Measurements from ENCODE around the gene CIZ1.
A peak's percentile ranks its signal among the peaks of the same experiment; 100 is the strongest.

CIZ1 gene

GRCh38 chr9:128222880-128223670 is 31.7 kb upstream of the CIZ1 start:
- Histone ChIP-seq H3K4me3 (ENCODE audit: extremely low read depth, insufficient read depth, low read length, poor library complexity, severe bottlenecking) (no peak overlapping the region), H3K27ac (ENCODE audit: low read depth, low read length, severe bottlenecking) (no peak overlapping the region), H3K4me1 (ENCODE audit: control insufficient read depth, insufficient read depth, low read length, poor library complexity, severe bottlenecking) (no peaks in the 10 kb centered on the region), H3K9me3 (ENCODE audit: control insufficient read depth, low read length) (no peaks in the 10 kb centered on the region), H3K36me3 (ENCODE audit: control insufficient read depth, insufficient read depth, low read length) (peaks cover 33% of the 10 kb centered on the region)
- 87 to 92% methylated on average over 8 of the region's 13 CpGs for WGBS, 2 experiments (ENCODE audit: insufficient coverage in 2 of 2)

- 92 to 95% methylated on average over 6 of the region's 10 CpGs for WGBS, 2 experiments (ENCODE audit: insufficient coverage in 2 of 2)
These were observed 30.7 kb upstream of the CIZ1 start for GRCh38 chr9:128222026-128222425.

GRCh38 chr9:128219831-128220230 is 28.5 kb upstream of the CIZ1 start:
- Histone ChIP-seq H3K4me3 (ENCODE audit: extremely low read depth, insufficient read depth, low read length, poor library complexity, severe bottlenecking) (no peak overlapping the region), H3K27ac (ENCODE audit: low read depth, low read length, severe bottlenecking) (no peak overlapping the region), H3K4me1 (ENCODE audit: control insufficient read depth, insufficient read depth, low read length, poor library complexity, severe bottlenecking) (peaks cover 10% of the 10 kb centered on the region), H3K36me3 (ENCODE audit: control insufficient read depth, insufficient read depth, low read length) (peaks cover 33% of the 10 kb centered on the region), H3K9me3 (ENCODE audit: control insufficient read depth, low read length) (no peaks in the 10 kb centered on the region)
- WGBS, 2 experiments (ENCODE audit: insufficient coverage in 2 of 2): 99 to 100% methylated on average over 6 to 7 of the region's 9 CpGs

More at GRCh38 chr9:128222026-128222425, 30.7 kb upstream of the CIZ1 start:
- H3K27ac ChIP-seq (ENCODE audit: low read depth, low read length, severe bottlenecking): no peak overlapping the region
- H3K9me3 ChIP-seq (ENCODE audit: control insufficient read depth, low read length): no peaks in the 10 kb centered on the region
- H3K4me1 ChIP-seq (ENCODE audit: control insufficient read depth, insufficient read depth, low read length, poor library complexity, severe bottlenecking): no peaks in the 10 kb centered on the region
- H3K36me3 ChIP-seq (ENCODE audit: control insufficient read depth, insufficient read depth, low read length): peaks cover 33% of the 10 kb centered on the region
- no peak overlapping the region for H3K4me3 ChIP-seq (ENCODE audit: extremely low read depth, insufficient read depth, low read length, poor library complexity, severe bottlenecking)

GRCh38 chr9:128218518-128219389 is 27.4 kb upstream of the CIZ1 start:
- Histone ChIP-seq H3K27ac (ENCODE audit: low read depth, low read length, severe bottlenecking) (no peak overlapping the region), H3K36me3 (ENCODE audit: control insufficient read depth, insufficient read depth, low read length) (peaks cover 30% of the 10 kb centered on the region), H3K9me3 (ENCODE audit: control insufficient read depth, low read length) (no peaks in the 10 kb centered on the region), H3K4me1 (ENCODE audit: control insufficient read depth, insufficient read depth, low read length, poor library complexity, severe bottlenecking) (peaks cover 14% of the 10 kb centered on the region), H3K4me3 (ENCODE audit: extremely low read depth, insufficient read depth, low read length, poor library complexity, severe bottlenecking) (no peak overlapping the region)
- 60 to 63% methylated on average over 42 to 45 of the region's 47 CpGs for WGBS, 2 experiments (ENCODE audit: insufficient coverage in 2 of 2)

- Histone ChIP-seq H3K4me3 (ENCODE audit: extremely low read depth, insufficient read depth, low read length, poor library complexity, severe bottlenecking) (no peak overlapping the region), H3K36me3 (ENCODE audit: control insufficient read depth, insufficient read depth, low read length) (peaks cover 28% of the 10 kb centered on the region), H3K27ac (ENCODE audit: low read depth, low read length, severe bottlenecking) (no peak overlapping the region), H3K9me3 (ENCODE audit: control insufficient read depth, low read length) (no peaks in the 10 kb centered on the region), H3K4me1 (ENCODE audit: control insufficient read depth, insufficient read depth, low read length, poor library complexity, severe bottlenecking) (peaks cover 14% of the 10 kb centered on the region)
- 91 to 94% methylated on average over 7 to 8 of the region's 11 CpGs for WGBS, 2 experiments (ENCODE audit: insufficient coverage in 2 of 2)
These were observed 26.8 kb upstream of the CIZ1 start for GRCh38 chr9:128218172-128218517.

- Histone ChIP-seq H3K36me3 (ENCODE audit: control insufficient read depth, insufficient read depth, low read length) (peaks cover 17% of the 10 kb centered on the region), H3K9me3 (ENCODE audit: control insufficient read depth, low read length) (no peaks in the 10 kb centered on the region), H3K27ac (ENCODE audit: low read depth, low read length, severe bottlenecking) (no peak overlapping the region), H3K4me3 (ENCODE audit: extremely low read depth, insufficient read depth, low read length, poor library complexity, severe bottlenecking) (no peak overlapping the region), H3K4me1 (ENCODE audit: control insufficient read depth, insufficient read depth, low read length, poor library complexity, severe bottlenecking) (peaks cover 14% of the 10 kb centered on the region)
- WGBS, 2 experiments (ENCODE audit: insufficient coverage in 2 of 2): 94 to 97% methylated on average over 9 to 15 of the region's 16 CpGs
These were observed 25.6 kb upstream of the CIZ1 start for GRCh38 chr9:128216781-128217553.

GRCh38 chr9:128215491-128216409 is 24.4 kb upstream of the CIZ1 start:
- Histone ChIP-seq H3K9me3 (ENCODE audit: control insufficient read depth, low read length) (no peaks in the 10 kb centered on the region), H3K4me1 (ENCODE audit: control insufficient read depth, insufficient read depth, low read length, poor library complexity, severe bottlenecking) (peaks cover 14% of the 10 kb centered on the region), H3K4me3 (ENCODE audit: extremely low read depth, insufficient read depth, low read length, poor library complexity, severe bottlenecking) (no peak overlapping the region), H3K27ac (ENCODE audit: low read depth, low read length, severe bottlenecking) (peak overlapping the region; percentile 58), H3K36me3 (ENCODE audit: control insufficient read depth, insufficient read depth, low read length) (peaks cover 11% of the 10 kb centered on the region)
- WGBS, 2 experiments (ENCODE audit: insufficient coverage in 2 of 2): 93 to 96% methylated on average over 3 to 5 of the region's 10 CpGs

- H3K4me1 ChIP-seq (ENCODE audit: control insufficient read depth, insufficient read depth, low read length, poor library complexity, severe bottlenecking): peaks cover 14% of the 10 kb centered on the region
- H3K9me3 ChIP-seq (ENCODE audit: control insufficient read depth, low read length): no peaks in the 10 kb centered on the region
- 85 to 92% methylated on average over 17 to 19 of the region's 21 CpGs for WGBS, 2 experiments (ENCODE audit: insufficient coverage in 2 of 2)
- H3K27ac ChIP-seq (ENCODE audit: low read depth, low read length, severe bottlenecking): peak overlapping the region; percentile 58
- no peak overlapping the region for H3K4me3 ChIP-seq (ENCODE audit: extremely low read depth, insufficient read depth, low read length, poor library complexity, severe bottlenecking)
- peaks cover 6% of the 10 kb centered on the region for H3K36me3 ChIP-seq (ENCODE audit: control insufficient read depth, insufficient read depth, low read length)
These were observed 23.5 kb upstream of the CIZ1 start for GRCh38 chr9:128214571-128215490.

GRCh38 chr9:128213746-128214497 is 22.6 kb upstream of the CIZ1 start:
- Histone ChIP-seq H3K4me1 (ENCODE audit: control insufficient read depth, insufficient read depth, low read length, poor library complexity, severe bottlenecking) (peaks cover 14% of the 10 kb centered on the region), H3K27ac (ENCODE audit: low read depth, low read length, severe bottlenecking) (no peak overlapping the region), H3K4me3 (ENCODE audit: extremely low read depth, insufficient read depth, low read length, poor library complexity, severe bottlenecking) (no peak overlapping the region), H3K9me3 (ENCODE audit: control insufficient read depth, low read length) (no peaks in the 10 kb centered on the region), H3K36me3 (ENCODE audit: control insufficient read depth, insufficient read depth, low read length) (peaks cover 3% of the 10 kb centered on the region)
- WGBS, 2 experiments (ENCODE audit: insufficient coverage in 2 of 2): 94 to 95% methylated on average over 8 to 10 of the region's 12 CpGs

Measured in mesodermal cell (in vitro differentiated cells).